ENCODE measurements around the gene PNISR.
A peak's percentile ranks its signal among the peaks of the same experiment; 100 is the strongest.
"Not testable (repeated sequence)": the region's sequence is repeated elsewhere in the genome, so short reads cannot be mapped to it uniquely, and the experiment has no call there.

Gene PNISR

GRCh38 chr6:99424761-99425646, at the start of gene PNISR:
PNISR (minus strand) TSS chr6:99425308; CDS start chr6:99414659, 10,649 bp downstream.
- H3K27ac ChIP-seq: peak within 1 kb of the TSS; percentile 97
- no peak for TF ChIP-seq ZFX (IDR thresholded peaks at IDR 0.05; ENCODE audit: borderline replicate concordance)
- no peak for TF ChIP-seq CTCF (IDR thresholded peaks at IDR 0.05)

- TF ChIP-seq CTCF (IDR thresholded peaks at IDR 0.05) (no peak), ZFX (IDR thresholded peaks at IDR 0.05; ENCODE audit: borderline replicate concordance) (no peak)
- H3K27ac ChIP-seq: no peak overlapping the region
Observed at GRCh38 chr6:99473730-99474129, 48.6 kb upstream of the PNISR start.

- TF ChIP-seq CTCF (IDR thresholded peaks at IDR 0.05) (no peak), ZFX (IDR thresholded peaks at IDR 0.05; ENCODE audit: borderline replicate concordance) (no peak)
- no peak overlapping the region for H3K27ac ChIP-seq
Observed at GRCh38 chr6:99471638-99472037, 46.5 kb upstream of the PNISR start.

GRCh38 chr6:99467509-99468106, 42.5 kb upstream of the PNISR start:
- TF ChIP-seq ZFX (IDR thresholded peaks at IDR 0.05; ENCODE audit: borderline replicate concordance) (no peak), CTCF (IDR thresholded peaks at IDR 0.05) (peak; percentile 85)

GRCh38 chr6:99459133-99459532, 34.0 kb upstream of the PNISR start:
- H3K27ac ChIP-seq: not testable (repeated sequence)

More at GRCh38 chr6:99467509-99468106, 42.5 kb upstream of the PNISR start:
- no peak overlapping the region for H3K27ac ChIP-seq

GRCh38 chr6:99458319-99458718, 33.2 kb upstream of the PNISR start:
- H3K27ac ChIP-seq: no peak overlapping the region
- TF ChIP-seq CTCF (IDR thresholded peaks at IDR 0.05) (peak; percentile 53), ZFX (IDR thresholded peaks at IDR 0.05; ENCODE audit: borderline replicate concordance) (no peak)

GRCh38 chr6:99446076-99446475, 21.0 kb upstream of the PNISR start:
- no peak for TF ChIP-seq CTCF (IDR thresholded peaks at IDR 0.05)
- no peak overlapping the region for H3K27ac ChIP-seq

All from 22Rv1 (cell line).